ENCODE measurements around the gene TGM3. TPM values are rescaled to one million over a fixed set of nuclear protein-coding genes. Genes with fewer than 3 reads are reported as not detected.

Gene TGM3
- total and polyA plus RNA-seq, 2 experiments from 2014 or later = 0.08 TPM; not detected in 1

GRCh38 chr20:2285193-2285592, 10.6 kb upstream of the TGM3 start (continued):
- TF ChIP-seq CTCF (conservative IDR thresholded peaks at IDR 0.05; ENCODE audit: low read depth in 2 of 2) = no peak
- no peak for TF ChIP-seq POLR2AphosphoS5 (IDR thresholded peaks at IDR 0.05; ENCODE audit: low read depth)
- no peak for TF ChIP-seq EZH2phosphoT487 (IDR thresholded peaks at IDR 0.05; ENCODE audit: unreplicated experiment)
- TF ChIP-seq ZNF114 (CRISPR knock-in tag; IDR thresholded peaks at IDR 0.05) = no peak
- no peak for TF ChIP-seq REST (IDR thresholded peaks at IDR 0.05; ENCODE audit: unreplicated experiment)
- no peak for TF ChIP-seq ETS1 (IDR thresholded peaks at IDR 0.05)

GRCh38 chr20:2285613-2286012, 10.2 kb upstream of the TGM3 start:
- Mint-ChIP-seq H3K27ac (no peak overlapping the region), H3K36me3 (ENCODE audit: low read depth) (no peaks in the 10 kb centered on the region), H3K9me3 (peaks cover 6% of the 10 kb centered on the region; the same call in 1 of the 3 replicates), H3K4me3 (no peak overlapping the region), H3K4me1 (no peaks in the 10 kb centered on the region; the same call in 2 of the 3 replicates), H3K27me3 (ENCODE audit: insufficient read depth, low read depth, poor library complexity) (peaks cover 2% of the 10 kb centered on the region)
- DNase-seq (ENCODE audit: low spot score) = no peak
- no peak for ATAC-seq
- H3K27me3 ChIP-seq (ENCODE audit: insufficient read depth) = no peaks in the 10 kb centered on the region
- H3K36me3 ChIP-seq (ENCODE audit: insufficient read depth) = no peaks in the 10 kb centered on the region
- H3K4me2 ChIP-seq = no peak overlapping the region
- no peak overlapping the region for H2AFZ ChIP-seq
- no peaks in the 10 kb centered on the region for H3K9me2 ChIP-seq (ENCODE audit: insufficient read depth)
- H3K79me2 ChIP-seq (replicated peaks; ENCODE audit: insufficient read depth) = no peaks in the 10 kb centered on the region
- no peaks in the 10 kb centered on the region for H3K4me1 ChIP-seq (ENCODE audit: insufficient read depth)
- H4K20me1 ChIP-seq (replicated peaks; ENCODE audit: insufficient read depth) = no peaks in the 10 kb centered on the region
- H3F3A ChIP-seq (replicated peaks; ENCODE audit: low read depth) = no peaks in the 10 kb centered on the region
- no peak overlapping the region for H3K27ac ChIP-seq (ENCODE audit: low read depth)
- no peak overlapping the region for H3K4me3 ChIP-seq
- TF ChIP-seq ZNF114 (CRISPR knock-in tag; IDR thresholded peaks at IDR 0.05) (no peak), EZH2phosphoT487 (IDR thresholded peaks at IDR 0.05; ENCODE audit: unreplicated experiment) (no peak), JUNB (IDR thresholded peaks at IDR 0.05; ENCODE audit: unreplicated experiment) (no peak), ZNF331 (CRISPR knock-in tag; IDR thresholded peaks at IDR 0.05; ENCODE audit: low read depth) (no peak), REST (IDR thresholded peaks at IDR 0.05; ENCODE audit: unreplicated experiment) (no peak), NANOG (IDR thresholded peaks at IDR 0.05; ENCODE audit: borderline replicate concordance) (no peak), EZH2 (IDR thresholded peaks at IDR 0.05; ENCODE audit: low read depth, unreplicated experiment) (no peak), CTCF (conservative IDR thresholded peaks at IDR 0.05; ENCODE audit: low read depth in 2 of 2) (no peak)
